K562 (cell line): ENCODE data around the gene FBLN2. TPM values are rescaled to one million over a fixed set of nuclear protein-coding genes. Genes with fewer than 3 reads are reported as not detected.

Experiments used
- ATAC-seq: fragments of 200-7000 bp; cut with Tn5 transposase; 3 replicates; pipeline ENCODE4 v1.9.1; 2020; ENCODE audit warnings: moderate library complexity
- BruUV-seq: library from RNA; stranded (reverse); fragments of 400-500 nt; replicated peaks from 2 replicates; lab custom pipeline; 2021; lab: Mats Ljungman, UMichigan
- CTCF ChIA-PET: fragments of 300-600 bp; formaldehyde crosslinking; extraction: SDS; loops from one replicate; lab custom pipeline; 2021; ENCODE audit warnings: low intra/inter-chr PET ratio; lab: Yijun Ruan, JAX
- POLR2A ChIA-PET: fragments of 300-600, 350-650 bp; sonication (Branson Sonifier 250); formaldehyde crosslinking; extraction: SDS; loops from one replicate; lab custom pipeline; 2021; ENCODE audit warnings: antibody characterized with exemption, inconsistent platforms; lab: Yijun Ruan, JAX
- DNase-seq, 4 experiments: peaks; one replicate each; pipeline versions ENCODE4 v3.0.0 to v3.0.0-alpha.2; 2011 to 2018; ENCODE audit warnings: low spot score in 3 of 4, mixed read lengths in 3 of 4; ENCODE audit errors: extremely low read depth in 1 of 4
- FAIRE-seq: peaks from 2 replicates; lab custom pipeline; 2011; peaks lifted over from hg19 to GRCh38; lab: Jason Lieb, UNC
- H2AFZ ChIP-seq: 2 replicates; pipeline ENCODE4 v1.6.0; 2011; ENCODE audit warnings: low read depth, low read length, control low read depth, inconsistent platforms
- H3K27ac ChIP-seq: fragments of 200-600 bp; 3 replicates; pipeline ENCODE4 v1.8.0; 2011; ENCODE audit warnings: low read depth, mild to moderate bottlenecking, control low read depth, inconsistent platforms, low read length, moderate library complexity, mixed read lengths; ENCODE audit errors: extremely low read depth
- H3K27me3 ChIP-seq, 2 experiments: fragments of 300-600 bp in 1 of 2; 2 replicates in 1 of 2; 3 replicates in 1 of 2; pipeline versions ENCODE4 v1.6.0 to v1.8.0; 2011; ENCODE audit warnings: inconsistent platforms in 2 of 2, low read length in 2 of 2, mild to moderate bottlenecking in 1 of 2, mixed read lengths in 1 of 2, moderate library complexity in 1 of 2; ENCODE audit not compliant: control insufficient read depth in 2 of 2, insufficient read depth in 2 of 2
- H3K36me3 ChIP-seq: fragments of 300-600 bp; 3 replicates; pipeline ENCODE4 v1.8.0; 2011; ENCODE audit warnings: mild to moderate bottlenecking, low read length, inconsistent platforms; ENCODE audit not compliant: control insufficient read depth, insufficient read depth
- H3K4me1 ChIP-seq, 2 experiments: fragments of 200-600 bp in 1 of 2; replicated peaks in 1 of 2; 2 replicates in 1 of 2; 3 replicates in 1 of 2; pipeline versions ENCODE4 v1.5.1 to v1.8.0; 2011; ENCODE audit warnings: inconsistent platforms in 2 of 2, low read length in 2 of 2, mild to moderate bottlenecking in 1 of 2, mixed read lengths in 1 of 2, moderate library complexity in 1 of 2; ENCODE audit not compliant: control insufficient read depth in 2 of 2, insufficient read depth in 2 of 2
- H3K4me2 ChIP-seq: 2 replicates; pipeline ENCODE4 v1.6.1; 2011; ENCODE audit warnings: low read length, control low read depth, inconsistent platforms, mixed read lengths; ENCODE audit not compliant: insufficient read depth
- H3K4me3 ChIP-seq: fragments of 200-600 bp; sonication (generic), shearing (Covaris generic); 2 replicates; pipeline ENCODE4 v1.5.1; 2016; ENCODE audit warnings: control low read depth, inconsistent platforms
- H3K79me2 ChIP-seq: fragments of 200-600 bp; 3 replicates; pipeline ENCODE4 v1.8.0; 2011; ENCODE audit warnings: low read length, inconsistent platforms; ENCODE audit not compliant: control insufficient read depth, insufficient read depth
- H3K9ac ChIP-seq, 2 experiments: 2 replicates each; pipeline versions ENCODE4 v1.6.0 to v1.6.1; 2011; ENCODE audit warnings: low read depth in 2 of 2, low read length in 2 of 2, control low read depth in 1 of 2, inconsistent platforms in 1 of 2, mild to moderate bottlenecking in 1 of 2, mixed read lengths in 1 of 2; ENCODE audit not compliant: insufficient read depth in 1 of 2
- H3K9me1 ChIP-seq: one replicate; pipeline ENCODE4 v1.6.0; 2011; ENCODE audit warnings: inconsistent platforms, mild to moderate bottlenecking, low read length, moderate library complexity; ENCODE audit not compliant: control insufficient read depth, insufficient read depth
- H3K9me3 ChIP-seq: replicated peaks from 2 replicates; pipeline ENCODE4 v1.5.1; 2011; ENCODE audit warnings: low read depth, low read length, inconsistent platforms; ENCODE audit not compliant: control insufficient read depth, insufficient read depth
- H4K20me1 ChIP-seq: replicated peaks from 2 replicates; pipeline ENCODE4 v1.6.1; 2011; ENCODE audit warnings: low read length, inconsistent platforms, mixed read lengths; ENCODE audit not compliant: control insufficient read depth, insufficient read depth
- ADNP ChIP-seq: fragments of 200-800 bp; sonication (Bioruptor generic); IDR thresholded peaks from 2 replicates; pipeline ENCODE4 v1.6.1; 2016; ENCODE audit warnings: missing genetic modification characterization, missing compliant biosample characterization
- THAP12 ChIP-seq: fragments of 250-450 bp; sonication (Bioruptor Pico); IDR thresholded peaks from 2 replicates; pipeline ENCODE4 v1.9.0; 2021; ENCODE audit warnings: mild to moderate bottlenecking, inconsistent platforms
- WGBS: fragments of 100-300 bp; shearing (Covaris generic); methylation state at CpG from one replicate; pipeline ENCODE4 v1.1.6; 2016; ENCODE audit warnings: low coverage, mixed read lengths; ENCODE audit not compliant: insufficient coverage; ENCODE audit errors: missing lambda C conversion rate; 5-methylcytosine and 5-hydroxymethylcytosine counted together
- in situ Hi-C: fragments of 300-500 bp; cut with MboI; formaldehyde crosslinking; loops from 4 replicates; pipeline ENCODE4 v1.15.0; 2018; ENCODE audit warnings: inconsistent platforms, mixed read lengths
- intact Hi-C: fragments of 100-400 bp; cut with micrococcal nuclease; formaldehyde crosslinking; loops from 2 replicates; pipeline ENCODE4 v1.14.2; 2022
- polyA plus RNA-seq, 8 experiments: library from polyadenylated mRNA; depleted of rRNA in 4 of 8; stranded (reverse) in 5 of 8; unstranded in 3 of 8; fragments of >200 nt; fragmentation: Nextera tagmentation in 2 of 8; fragmentation: Illumina TruSeq in 1 of 8; extraction: Ambion mirVana in 2 of 8; extraction: Trizol in 1 of 8; gene quantifications; 2 replicates each; pipeline versions ENCODE4 v1.2.1 to v1.2.3, GENCODE V29; 2011 to 2014; ENCODE audit warnings: inconsistent platforms in 1 of 8, missing spikeins in 1 of 8
- total RNA-seq, 7 experiments: library from RNA; depleted of rRNA in 6 of 7; stranded (reverse); fragments of >200 nt in 6 of 7; fragmentation: Illumina TruSeq in 2 of 7; extraction: Trizol in 2 of 7; gene quantifications; 2 replicates each; pipeline versions ENCODE4 v1.2.1 to v1.2.3, GENCODE V29; 2011 to 2021; ENCODE audit warnings: low replicate concordance in 1 of 7

FBLN2 gene
- total and polyA plus RNA-seq, 9 of the 15 experiments (the other 6 are each of a cell fraction or from before 2014, with no cell fraction given), result 0.03 to 0.10 (median 0.04) TPM; not detected in 6

- Histone ChIP-seq H3K27ac (no peak overlapping the region), H3K4me1 (peaks cover 3 to 5% of the 10 kb centered on the region in 2 experiments; a peak in 4 of 5 replicates), H3K79me2 (no peaks in the 10 kb centered on the region), H3K27me3 (peaks cover 42 to 67% of the 10 kb centered on the region in 2 experiments), H3K9ac (0 out of 4 replicates have a peak overlapping the region, but pooled peaks of 1 of the 2 experiments have one; percentile 40), H3K4me3 (no peak overlapping the region), H3K9me1 (no peaks in the 10 kb centered on the region), H3K36me3 (no peaks in the 10 kb centered on the region), H4K20me1 (peaks cover 7% of the 10 kb centered on the region; the same call in 1 of the 2 replicates), H2AFZ (no peak overlapping the region), H3K9me3 (no peaks in the 10 kb centered on the region), H3K4me2 (no peak overlapping the region)
- in situ Hi-C loops, result no loop called here
- TF ChIP-seq ADNP (tag) (no peak), THAP12 (CRISPR knock-in tag) (no peak)
- WGBS, result 2% methylated on average over 20 of the region's 20 CpGs
- DNase-seq, result no peak
- POLR2A ChIA-PET, result interaction anchor here (0.6 kb wide), 1 partner anchor 38 kb away, joined by 3 read pairs; no protein-coding TSS in a partner anchor
- peak; percentile 32; the same call in 2 of the 3 replicates for ATAC-seq
- CTCF ChIA-PET, result no interaction called here
- no TSS peak for BruUV-seq
- no peak for FAIRE-seq
- intact Hi-C loops, result no loop called here
Measured at GRCh38 chr3:13608969-13609725, 60.2 kb downstream of the FBLN2 start.
